Chondrocyte (in vitro differentiated cells): ENCODE data around the gene KLHDC1. TPM values are rescaled to one million over a fixed set of nuclear protein-coding genes. Genes with fewer than 3 reads are reported as not detected.

Experiments used
- DNase-seq: peaks from one replicate; pipeline ENCODE4 v3.0.0; 2021; ENCODE audit warnings: mixed read lengths, low spot score
- H3K27ac Mint-ChIP-seq: one replicate; pipeline ENCODE4 v1.8.0; 2021; ENCODE audit warnings: mild to moderate bottlenecking, moderate library complexity, mixed read lengths; ENCODE audit not compliant: unreplicated experiment
- H3K27me3 Mint-ChIP-seq: 2 replicates; pipeline ENCODE4 v1.8.0; 2021; ENCODE audit warnings: low read depth, mixed read lengths
- H3K36me3 Mint-ChIP-seq: 2 replicates; pipeline ENCODE4 v1.8.0; 2021; ENCODE audit warnings: low read depth, mixed read lengths
- H3K4me1 Mint-ChIP-seq: 2 replicates; pipeline ENCODE4 v1.8.0; 2021; ENCODE audit warnings: low read depth, mild to moderate bottlenecking, mixed read lengths
- H3K4me3 Mint-ChIP-seq: one replicate; pipeline ENCODE4 v1.8.0; 2021; ENCODE audit warnings: mild to moderate bottlenecking, moderate library complexity, mixed read lengths; ENCODE audit not compliant: unreplicated experiment
- H3K9me3 Mint-ChIP-seq: 2 replicates; pipeline ENCODE4 v1.8.0; 2021; ENCODE audit warnings: low read depth, mixed read lengths
- CTCF ChIP-seq: fragments of 200-600 bp; sonication (generic); IDR thresholded peaks from 2 replicates; pipeline ENCODE4 v1.5.0; 2021; ENCODE audit warnings: antibody characterized with exemption, mild to moderate bottlenecking, moderate library complexity
- total RNA-seq: library from RNA; stranded (reverse); gene quantifications from 3 replicates; pipeline ENCODE4 v1.2.1, GENCODE V29; 2021

The KLHDC1 gene
- total RNA-seq, 1 donor from 2014 or later: 4.5 TPM

- no peaks in the 10 kb centered on the region for H3K27me3 Mint-ChIP-seq
- peak overlapping the region; percentile 77 for H3K27ac Mint-ChIP-seq
- DNase-seq: no peak
- peaks cover 43% of the 10 kb centered on the region for H3K36me3 Mint-ChIP-seq
- H3K4me1 Mint-ChIP-seq: peaks cover 27% of the 10 kb centered on the region
- H3K4me3 Mint-ChIP-seq: no peak overlapping the region
- TF ChIP-seq CTCF: no peak
- H3K9me3 Mint-ChIP-seq: no peaks in the 10 kb centered on the region
Observed at GRCh38 chr14:49783394-49784014, 90.6 kb downstream of the KLHDC1 start.

GRCh38 chr14:49786315-49786714 is 93.4 kb downstream of the KLHDC1 start:
- Mint-ChIP-seq H3K27me3 (no peaks in the 10 kb centered on the region), H3K9me3 (no peaks in the 10 kb centered on the region), H3K27ac (no peak overlapping the region), H3K36me3 (peaks cover 39% of the 10 kb centered on the region), H3K4me3 (no peak overlapping the region), H3K4me1 (peaks cover 41% of the 10 kb centered on the region)
- DNase-seq: no peak
- no peak for TF ChIP-seq CTCF

GRCh38 chr14:49792618-49793017 is 99.7 kb downstream of the KLHDC1 start:
- DNase-seq: no peak
- H3K4me1 Mint-ChIP-seq: peaks cover 14% of the 10 kb centered on the region
- no peak overlapping the region for H3K4me3 Mint-ChIP-seq
- H3K27ac Mint-ChIP-seq: no peak overlapping the region
- peaks cover 39% of the 10 kb centered on the region for H3K36me3 Mint-ChIP-seq
- TF ChIP-seq CTCF: no peak
- H3K27me3 Mint-ChIP-seq: no peaks in the 10 kb centered on the region
- H3K9me3 Mint-ChIP-seq: no peaks in the 10 kb centered on the region

- H3K9me3 Mint-ChIP-seq: no peaks in the 10 kb centered on the region
- DNase-seq: no peak
- H3K4me1 Mint-ChIP-seq: no peaks in the 10 kb centered on the region
- TF ChIP-seq CTCF: no peak
- peaks cover 42% of the 10 kb centered on the region for H3K36me3 Mint-ChIP-seq
- H3K27me3 Mint-ChIP-seq: no peaks in the 10 kb centered on the region
- no peak overlapping the region for H3K27ac Mint-ChIP-seq
- H3K4me3 Mint-ChIP-seq: no peak overlapping the region
Observed at GRCh38 chr14:49796025-49796424, 103.1 kb downstream of the KLHDC1 start.

Other genes starting within 250 kb of the KLHDC1 start
- 697 to 843 TPM (median 729 TPM) in 3 replicates for gene RPS29, start 106.7 kb upstream of the KLHDC1 start, total RNA-seq
- gene LRR1, start 94.2 kb upstream of the KLHDC1 start, total RNA-seq: 8.5 to 13.9 TPM (median 11.6 TPM) in 3 replicates
- gene RPL36AL, start 72.5 kb upstream of the KLHDC1 start, total RNA-seq: 132 to 146 TPM (median 144 TPM) in 3 replicates
- gene MGAT2, start 72.3 kb upstream of the KLHDC1 start, total RNA-seq: 51.2 to 58.2 TPM (median 53.5 TPM) in 3 replicates
- 5.2 to 5.6 TPM (median 5.5 TPM) in 3 replicates for gene DNAAF2, start 57.9 kb upstream of the KLHDC1 start, total RNA-seq
- 2.2 to 6.4 TPM (median 3.1 TPM) in 3 replicates for gene POLE2, start 4.9 kb upstream of the KLHDC1 start, total RNA-seq
- gene KLHDC2, start 75.0 kb downstream of the KLHDC1 start, total RNA-seq: 46.4 to 58.6 TPM (median 49.0 TPM) in 3 replicates
- gene NEMF, start 159.7 kb downstream of the KLHDC1 start, total RNA-seq: 49.8 to 72.9 TPM (median 57.4 TPM) in 3 replicates
- 53.2 to 55.3 TPM (median 54.4 TPM) in 3 replicates for gene ARF6, start 200.0 kb downstream of the KLHDC1 start, total RNA-seq